Measurements from ENCODE around the gene PKD1L1.
"Not testable (repeated sequence)": the region's sequence is repeated elsewhere in the genome, so short reads cannot be mapped to it uniquely, and the experiment has no call there.

Gene PKD1L1

DNA sequence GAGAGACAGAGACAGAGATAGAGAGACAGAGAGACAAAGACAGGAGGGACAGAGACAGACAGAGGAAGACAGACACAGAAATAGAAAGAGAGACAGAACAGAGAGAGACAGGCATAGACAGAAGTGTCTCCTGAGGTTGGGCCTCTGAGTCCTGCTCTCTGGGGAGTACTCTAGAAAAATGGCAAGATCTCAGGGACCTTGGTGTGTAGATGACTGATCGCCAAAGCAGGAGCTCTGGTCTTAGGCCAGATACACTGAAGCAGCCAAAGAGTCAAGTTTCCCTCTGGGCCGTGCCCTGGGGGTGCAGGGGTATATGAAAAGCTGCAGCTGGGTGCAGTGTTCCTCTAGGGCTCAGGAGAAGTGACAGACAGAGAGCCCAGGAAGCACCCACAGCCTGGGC, 189.7 kb downstream of the PKD1L1 start:
- DNase-seq: no peak

- no peak for DNase-seq
These were observed 190.3 kb downstream of the PKD1L1 start for GRCh38 chr7:47757921-47758411.

- no peak for DNase-seq
These were observed 191.6 kb downstream of the PKD1L1 start for GRCh38 chr7:47756636-47757035.

DNA sequence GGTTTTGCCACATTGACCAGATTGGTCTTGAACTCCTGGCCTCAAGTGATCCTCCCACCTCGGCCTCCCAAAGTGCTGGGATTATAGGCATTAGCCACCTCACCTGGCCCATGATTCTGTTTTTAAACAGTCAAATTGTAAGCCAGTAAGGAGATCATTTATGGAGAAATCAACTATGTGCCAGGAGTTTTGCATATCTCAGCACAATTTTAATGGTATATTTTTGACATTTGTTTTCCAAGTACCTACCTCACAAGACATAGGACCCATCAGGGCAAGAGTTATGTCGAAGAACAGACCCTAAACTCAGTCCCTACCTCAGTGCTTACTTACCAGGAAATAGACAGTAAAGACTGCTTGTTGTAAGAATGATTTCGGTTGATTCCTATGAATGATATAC, 193.0 kb downstream of the PKD1L1 start:
- no peak for DNase-seq

GRCh38 chr7:47751724-47752123, 196.5 kb downstream of the PKD1L1 start:
- not testable (repeated sequence) for DNase-seq

- DNase-seq: no peak
These were observed 197.2 kb downstream of the PKD1L1 start for GRCh38 chr7:47751043-47751442.

DNA sequence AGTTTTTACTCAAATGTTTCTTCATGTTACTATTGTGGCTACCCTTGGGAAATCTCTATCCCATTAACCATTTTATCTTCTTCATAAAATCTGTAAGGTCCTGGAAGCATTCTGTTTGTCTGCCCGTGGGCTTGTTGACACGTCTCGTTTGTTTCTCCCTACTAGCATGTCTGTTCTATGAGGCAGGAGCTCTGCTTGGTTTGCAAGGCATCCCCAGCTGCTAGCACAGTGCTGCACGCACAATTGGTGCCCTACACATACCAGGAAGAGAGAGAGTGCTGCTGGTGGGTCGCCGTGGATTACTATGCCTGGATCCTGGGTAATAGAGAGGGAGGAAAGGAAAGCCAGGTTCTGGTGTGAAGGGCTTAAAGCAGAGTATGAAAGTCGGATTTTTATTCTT, 200.2 kb downstream of the PKD1L1 start:
- DNase-seq: no peak

DNA sequence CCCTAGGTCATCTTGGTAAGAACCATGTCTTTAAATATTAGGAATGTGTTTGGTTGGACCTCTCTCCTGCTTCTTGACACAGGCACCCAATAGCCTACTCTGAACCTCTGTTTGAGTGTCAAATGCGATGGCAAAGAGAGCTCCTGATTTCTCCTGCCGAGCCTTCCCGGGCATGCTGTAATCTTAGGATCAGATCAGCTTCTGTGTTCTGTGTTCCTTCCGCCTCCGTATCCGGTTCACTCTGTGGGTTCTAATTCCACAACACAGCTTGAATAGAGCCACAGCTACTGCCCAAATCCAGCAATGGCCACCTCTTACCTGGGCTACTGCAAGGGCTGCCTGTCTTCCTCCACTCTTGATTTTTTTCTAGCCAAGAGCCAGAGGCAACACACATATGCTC, 201.1 kb downstream of the PKD1L1 start:
- no peak for DNase-seq

DNA sequence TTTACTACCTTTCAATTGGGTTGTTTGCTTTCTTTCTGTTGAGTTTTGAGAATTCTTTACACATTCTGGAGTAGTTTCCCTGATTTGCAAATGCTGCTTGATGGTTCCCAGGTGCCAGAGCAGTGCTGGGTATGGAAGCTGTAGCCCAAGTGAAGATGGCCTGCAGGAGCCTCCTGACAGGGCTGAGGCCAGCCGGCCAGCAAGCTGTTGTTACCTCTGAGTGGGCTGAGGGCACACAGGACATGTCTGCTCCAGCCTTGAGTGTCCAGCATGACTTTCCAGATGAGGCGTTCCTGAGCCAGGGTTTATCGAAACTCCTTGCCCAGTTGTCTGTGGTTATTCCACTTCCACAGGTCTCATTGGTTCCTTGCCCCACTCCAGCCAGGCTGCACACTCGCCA, 201.8 kb downstream of the PKD1L1 start:
- no peak for DNase-seq

GRCh38 chr7:47744883-47745282, 203.4 kb downstream of the PKD1L1 start:
- no peak for DNase-seq

DNA sequence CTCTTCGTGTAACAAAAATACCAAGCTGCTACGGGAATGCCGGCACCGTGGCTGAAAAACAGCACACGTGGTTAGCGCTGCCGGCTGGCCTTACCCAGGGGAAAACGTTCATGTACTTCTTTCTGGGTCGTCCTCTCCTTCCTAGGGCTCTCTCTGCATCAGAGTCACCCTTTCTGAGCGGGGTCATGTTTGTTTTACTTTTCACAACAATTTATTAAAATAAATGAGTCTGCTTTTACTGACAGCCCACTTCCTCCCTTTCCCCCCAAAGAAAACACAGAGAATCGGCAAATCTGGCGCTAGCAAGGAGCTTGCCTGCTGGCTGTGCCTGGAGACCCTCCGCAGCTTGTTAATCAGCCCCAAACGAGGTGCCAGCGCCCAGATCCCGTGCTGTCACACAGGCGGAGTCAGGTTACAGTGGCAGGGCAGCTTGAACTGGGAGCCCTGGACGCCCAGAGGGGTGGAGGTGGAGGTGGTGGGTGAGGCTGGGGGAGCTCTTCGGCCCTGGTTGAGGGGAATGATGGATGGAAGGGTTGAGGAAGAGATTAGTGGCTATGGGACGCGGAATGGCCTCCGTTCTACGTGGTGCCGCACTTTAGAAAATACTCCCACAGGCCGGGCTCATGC, 204.2 kb downstream of the PKD1L1 start:
- no peak for DNase-seq

- no peak for DNase-seq
These were observed 206.3 kb downstream of the PKD1L1 start for GRCh38 chr7:47741984-47742383.

- no peak for DNase-seq
These were observed 208.4 kb downstream of the PKD1L1 start for GRCh38 chr7:47739891-47740290.

DNA sequence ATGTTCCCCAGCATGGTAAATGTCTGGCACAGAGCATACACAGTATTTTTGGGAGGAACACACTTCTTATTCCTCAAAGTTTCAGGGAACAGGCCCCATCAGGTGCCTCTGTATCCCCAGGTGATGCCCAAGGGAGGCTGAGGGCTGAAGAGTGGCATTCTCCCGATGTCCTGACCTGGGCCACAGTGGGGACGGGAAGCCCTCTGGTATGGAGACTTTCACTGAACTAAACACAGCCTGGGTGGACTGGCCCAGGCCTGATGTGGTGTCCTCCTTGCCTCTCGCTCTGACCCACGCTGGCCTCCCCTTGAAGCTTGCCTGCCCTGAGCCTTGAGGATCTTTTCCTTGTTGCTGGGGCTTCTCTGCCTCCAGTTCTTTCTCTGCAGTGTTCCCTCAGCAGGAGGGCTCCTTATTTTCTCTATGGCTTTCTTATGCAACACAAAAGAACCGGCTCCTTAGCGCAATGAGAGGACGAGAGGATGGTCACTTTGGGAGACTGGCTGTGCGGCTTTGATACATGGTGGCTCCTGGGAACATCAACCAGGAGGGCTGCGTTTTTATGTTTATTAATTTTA, 208.9 kb downstream of the PKD1L1 start:
- no peak for DNase-seq

DNA sequence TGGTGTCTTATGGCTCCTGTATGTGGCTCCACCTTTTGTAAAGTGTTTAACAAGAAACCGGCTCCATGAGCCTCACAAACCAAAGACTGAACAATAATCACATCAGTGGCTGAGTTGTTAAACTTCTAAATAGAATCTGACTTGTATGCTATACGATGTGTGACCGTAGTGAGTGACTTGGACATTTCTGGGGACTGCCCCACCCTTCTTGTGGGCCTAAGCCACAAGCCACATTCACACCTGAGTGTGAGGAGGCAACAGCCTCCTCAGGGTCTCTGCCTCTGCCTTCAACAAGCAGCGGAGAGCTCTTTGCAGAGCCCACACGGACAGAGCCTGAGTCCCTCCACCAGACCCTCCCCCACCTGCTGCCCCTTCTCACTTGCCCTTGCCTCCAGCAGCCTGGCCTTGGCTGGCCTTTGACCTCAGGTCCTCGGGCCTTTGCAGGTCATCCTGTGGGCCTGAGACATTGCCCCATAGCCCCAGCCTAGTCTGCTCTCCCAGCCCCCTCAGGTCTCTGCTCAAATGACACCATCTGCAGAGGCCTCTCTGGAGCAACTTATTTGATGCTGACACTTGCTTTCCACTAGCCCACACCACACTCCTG, 209.6 kb downstream of the PKD1L1 start:
- DNase-seq: no peak

DNA sequence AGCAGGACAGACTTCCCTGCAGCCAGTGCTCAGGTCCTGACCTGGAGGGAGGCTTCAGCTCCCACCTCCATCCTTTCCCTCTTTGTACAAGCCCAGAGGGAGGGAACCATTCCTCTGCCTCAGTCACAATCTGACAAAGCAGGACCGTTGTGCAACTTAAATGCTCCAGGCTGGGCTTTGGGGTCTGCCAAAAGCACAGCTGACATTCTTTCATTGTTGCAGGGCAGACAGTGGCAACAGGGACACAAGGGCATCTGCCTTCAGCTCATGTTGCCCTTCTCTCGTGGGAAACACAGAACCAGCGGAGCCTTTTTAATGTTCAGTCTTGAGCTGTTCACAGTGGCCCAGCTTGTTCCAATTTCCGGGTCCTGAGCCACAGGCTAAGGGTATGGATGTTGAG, 210.7 kb downstream of the PKD1L1 start:
- no peak for DNase-seq

DNA sequence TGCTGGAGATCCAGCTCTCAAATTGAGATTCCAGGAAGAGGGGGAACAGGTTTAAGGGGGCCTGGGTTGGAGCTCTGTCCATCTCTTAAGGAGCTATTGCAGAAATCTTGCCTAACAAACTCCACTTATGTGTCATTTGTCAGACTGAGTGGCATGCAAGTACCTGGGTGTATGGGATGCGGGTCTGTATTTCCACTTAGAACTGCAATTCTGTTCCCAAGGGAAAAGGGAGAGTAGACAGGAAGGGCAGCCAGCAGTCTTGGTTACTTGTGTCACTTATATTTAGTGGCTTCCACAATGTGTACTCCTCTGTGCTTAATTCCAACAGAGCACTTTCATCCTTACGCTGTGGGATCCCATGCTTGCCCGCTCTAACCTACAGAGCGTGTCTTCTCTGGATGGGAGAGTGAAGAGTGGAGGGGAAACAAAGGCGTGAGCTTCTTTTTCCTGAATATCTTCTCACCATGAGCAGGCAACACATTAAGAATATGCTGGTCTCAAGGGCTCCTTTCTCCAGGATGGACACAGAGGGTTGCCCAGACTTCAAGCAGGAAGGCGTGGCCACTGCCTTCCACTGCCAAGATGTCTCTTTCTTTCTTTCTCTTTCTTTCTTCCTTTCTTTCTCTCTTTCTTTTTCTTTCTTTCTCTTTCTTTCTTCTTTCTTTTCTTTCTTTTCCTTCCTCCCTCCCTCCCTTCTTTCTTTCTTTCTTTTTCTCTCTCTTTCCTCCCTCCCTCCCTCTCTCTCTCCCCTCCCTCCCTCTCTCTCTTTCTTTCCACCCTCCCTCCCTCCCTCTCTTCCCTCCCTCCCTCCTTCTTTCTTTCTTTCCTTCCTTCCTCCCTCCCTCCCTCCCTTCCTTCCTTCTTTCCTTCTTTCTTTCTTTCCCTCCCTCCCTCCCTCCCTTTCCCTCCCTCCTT, 212.6 kb downstream of the PKD1L1 start:
- DNase-seq: no peak

DNA sequence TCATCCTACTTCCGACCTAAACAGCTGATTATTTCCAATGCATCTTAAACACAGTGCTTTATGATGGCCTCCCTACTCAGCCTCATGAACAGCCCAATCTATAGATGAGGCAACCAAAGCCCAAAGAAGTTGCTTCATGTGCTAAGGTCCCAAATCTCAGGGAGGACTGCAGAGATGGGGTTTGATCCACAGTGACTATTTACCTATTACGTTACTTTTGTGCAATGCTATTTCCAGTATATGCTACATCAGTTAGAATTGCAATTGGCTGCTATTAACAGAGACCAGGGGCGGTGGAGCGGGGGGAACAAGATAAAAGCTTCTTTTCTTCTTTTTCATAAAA, 213.3 kb downstream of the PKD1L1 start:
- DNase-seq: no peak

DNA sequence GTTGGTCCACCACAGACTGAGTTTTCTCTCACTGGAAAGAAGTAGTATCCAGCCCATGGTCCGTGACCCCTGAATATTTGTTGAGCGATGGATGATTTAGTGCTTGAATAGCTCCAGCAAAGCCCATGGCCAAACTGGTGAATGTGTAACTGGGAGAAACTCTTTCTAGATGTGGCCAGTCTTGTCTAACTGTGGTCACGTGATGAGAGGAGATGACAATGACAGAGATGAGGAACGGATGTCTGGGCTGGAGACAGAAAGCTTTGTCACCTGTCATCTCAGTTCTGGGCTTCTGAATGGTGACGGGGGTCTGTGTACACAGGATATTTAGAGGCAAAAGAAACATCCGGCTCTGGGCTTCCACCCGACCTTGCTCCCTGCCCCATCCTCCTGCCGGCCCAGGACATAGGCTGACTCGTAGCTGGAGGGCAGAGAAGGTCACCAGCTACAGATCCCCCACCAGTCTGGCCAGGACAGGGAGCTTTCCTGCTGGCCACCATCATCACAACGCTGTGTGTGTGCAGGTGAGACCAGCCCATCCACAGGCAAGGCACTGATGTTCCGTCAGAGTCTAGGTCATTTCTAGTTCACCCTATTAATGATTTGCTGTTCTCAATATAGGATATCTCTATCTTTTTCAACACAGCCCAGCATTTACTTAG, 213.8 kb downstream of the PKD1L1 start:
- no peak for DNase-seq

DNA sequence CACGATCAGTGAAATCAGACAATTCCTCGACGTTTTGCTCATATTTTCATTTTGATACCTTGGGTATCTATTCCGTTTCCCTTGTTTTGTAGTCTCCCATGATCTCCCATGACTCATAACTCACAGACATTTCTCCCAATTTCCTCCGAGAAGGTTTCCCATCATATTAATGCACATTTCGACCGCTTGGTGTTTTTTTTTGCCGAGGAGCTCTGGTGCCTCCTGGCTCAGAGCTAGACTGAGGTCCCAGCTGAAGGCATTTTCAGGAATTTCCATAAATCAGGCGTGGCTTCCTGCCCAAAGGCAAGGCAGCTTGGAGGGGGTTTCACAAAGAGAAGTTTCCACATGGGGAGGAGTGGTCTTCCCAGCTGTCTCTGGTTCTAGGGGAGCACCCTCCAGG, 218.1 kb downstream of the PKD1L1 start:
- DNase-seq: no peak

GRCh38 chr7:47726047-47726726, 222.1 kb downstream of the PKD1L1 start:
- DNase-seq: no peak

GRCh38 chr7:47725031-47725780, 223.1 kb downstream of the PKD1L1 start:
- no peak for DNase-seq
